RWPE2 (cell line): Measurements from ENCODE around the gene ZBTB48.
A peak's percentile ranks its signal among the peaks of the same experiment; 100 is the strongest.

Source experiments
- ATAC-seq: fragments of 200-7000 bp; cut with Tn5 transposase; 3 replicates; pipeline ENCODE4 v1.9.1; 2021; ENCODE audit warnings: low read depth
- DNase-seq: peaks from one replicate; pipeline ENCODE4 v3.0.0-alpha.2; 2020; ENCODE audit warnings: low spot score
- H3K27ac ChIP-seq: fragments of 450-650 bp; 2 replicates; pipeline ENCODE4 v1.5.1; 2017; ENCODE audit warnings: mild to moderate bottlenecking; ENCODE audit not compliant: poor library complexity, severe bottlenecking
- H3K27me3 ChIP-seq: fragments of 250-450 bp; sonication (Bioruptor Pico); 2 replicates; pipeline ENCODE4 v1.5.1; 2021; ENCODE audit warnings: mild to moderate bottlenecking, moderate library complexity; ENCODE audit not compliant: insufficient read depth, poor library complexity, severe bottlenecking
- H3K36me3 ChIP-seq: fragments of 250-450 bp; sonication (Bioruptor Pico); 2 replicates; pipeline ENCODE4 v1.5.1; 2020; ENCODE audit warnings: low read depth, mild to moderate bottlenecking, moderate library complexity
- H3K4me1 ChIP-seq: fragments of 250-450 bp; sonication (Bioruptor Pico); 2 replicates; pipeline ENCODE4 v1.5.1; 2021; ENCODE audit warnings: mild to moderate bottlenecking, moderate library complexity; ENCODE audit not compliant: insufficient read depth, poor library complexity, severe bottlenecking
- H3K4me3 ChIP-seq: fragments of 250-450 bp; sonication (Bioruptor Pico); 2 replicates; pipeline ENCODE4 v1.5.1; 2021; ENCODE audit warnings: mild to moderate bottlenecking, moderate library complexity; ENCODE audit not compliant: severe bottlenecking
- H3K9me3 ChIP-seq: fragments of 250-450 bp; sonication (Bioruptor Pico); 2 replicates; pipeline ENCODE4 v1.5.1; 2021; ENCODE audit warnings: mild to moderate bottlenecking, moderate library complexity; ENCODE audit not compliant: severe bottlenecking
- TF ChIP-seq, protein P1 (sequence below): fragments of 450-650 bp; IDR thresholded peaks from one replicate; pipeline ENCODE4 v1.5.1; 2017; ENCODE audit warnings: mild to moderate bottlenecking, moderate library complexity; ENCODE audit not compliant: poor library complexity, severe bottlenecking

The ZBTB48 gene

DNA sequence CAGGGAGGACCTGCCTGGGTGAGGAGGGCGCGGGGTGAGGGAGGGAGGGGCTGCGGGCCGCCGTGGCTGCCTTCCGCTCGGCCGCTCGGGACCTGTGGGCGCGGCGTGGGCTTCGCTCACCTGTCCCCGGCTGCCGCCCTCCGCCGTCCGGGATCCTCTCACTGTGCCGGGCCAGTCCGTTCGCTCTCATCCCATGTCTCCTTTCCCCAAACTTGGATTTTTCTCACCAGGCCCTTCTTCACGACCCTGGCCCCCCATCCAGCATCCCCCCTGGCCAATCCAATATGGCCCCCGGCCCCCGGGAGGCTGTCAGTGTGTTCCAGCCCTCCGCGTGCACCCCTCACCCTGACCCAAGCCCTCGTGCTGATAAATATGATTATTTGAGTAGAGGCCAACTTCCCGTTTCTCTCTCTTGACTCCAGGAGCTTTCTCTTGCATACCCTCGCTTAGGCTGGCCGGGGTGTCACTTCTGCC is 362 bp downstream of the ZBTB48 start:
- DNase-seq (no peak), ATAC-seq (peak; percentile 38)
- H3K36me3 ChIP-seq = peaks cover 19% of the 10 kb centered on the region
- no peaks in the 10 kb centered on the region for H3K27me3 ChIP-seq
- H3K27ac ChIP-seq = peak overlapping the region; percentile 21
- H3K9me3 ChIP-seq = no peaks in the 10 kb centered on the region
- TF ChIP-seq, protein P1, sequence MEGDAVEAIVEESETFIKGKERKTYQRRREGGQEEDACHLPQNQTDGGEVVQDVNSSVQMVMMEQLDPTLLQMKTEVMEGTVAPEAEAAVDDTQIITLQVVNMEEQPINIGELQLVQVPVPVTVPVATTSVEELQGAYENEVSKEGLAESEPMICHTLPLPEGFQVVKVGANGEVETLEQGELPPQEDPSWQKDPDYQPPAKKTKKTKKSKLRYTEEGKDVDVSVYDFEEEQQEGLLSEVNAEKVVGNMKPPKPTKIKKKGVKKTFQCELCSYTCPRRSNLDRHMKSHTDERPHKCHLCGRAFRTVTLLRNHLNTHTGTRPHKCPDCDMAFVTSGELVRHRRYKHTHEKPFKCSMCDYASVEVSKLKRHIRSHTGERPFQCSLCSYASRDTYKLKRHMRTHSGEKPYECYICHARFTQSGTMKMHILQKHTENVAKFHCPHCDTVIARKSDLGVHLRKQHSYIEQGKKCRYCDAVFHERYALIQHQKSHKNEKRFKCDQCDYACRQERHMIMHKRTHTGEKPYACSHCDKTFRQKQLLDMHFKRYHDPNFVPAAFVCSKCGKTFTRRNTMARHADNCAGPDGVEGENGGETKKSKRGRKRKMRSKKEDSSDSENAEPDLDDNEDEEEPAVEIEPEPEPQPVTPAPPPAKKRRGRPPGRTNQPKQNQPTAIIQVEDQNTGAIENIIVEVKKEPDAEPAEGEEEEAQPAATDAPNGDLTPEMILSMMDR = no peak
- H3K4me3 ChIP-seq = peak overlapping the region; percentile 76
- peaks cover 13% of the 10 kb centered on the region for H3K4me1 ChIP-seq

- H3K27me3 ChIP-seq = no peaks in the 10 kb centered on the region
- peak overlapping the region; percentile 21 for H3K27ac ChIP-seq
- ATAC-seq (no peak), DNase-seq (no peak)
- peaks cover 13% of the 10 kb centered on the region for H3K4me1 ChIP-seq
- TF ChIP-seq, protein P1 = peak; percentile 32
- peaks cover 19% of the 10 kb centered on the region for H3K36me3 ChIP-seq
- H3K9me3 ChIP-seq = no peaks in the 10 kb centered on the region
- peak overlapping the region; percentile 76 for H3K4me3 ChIP-seq
Measured at GRCh38 chr1:6580593-6581409, 1.0 kb downstream of the ZBTB48 start.

GRCh38 chr1:6581561-6582305 is 1.9 kb downstream of the ZBTB48 start:
- Histone ChIP-seq H3K27ac (peak overlapping the region; percentile 21), H3K9me3 (no peaks in the 10 kb centered on the region), H3K4me3 (no peak overlapping the region), H3K27me3 (no peaks in the 10 kb centered on the region), H3K4me1 (peaks cover 13% of the 10 kb centered on the region), H3K36me3 (peaks cover 19% of the 10 kb centered on the region)
- ATAC-seq (peak; percentile 20; the same call in 1 of the 3 replicates), DNase-seq (no peak)
- TF ChIP-seq, protein P1 = no peak

DNA sequence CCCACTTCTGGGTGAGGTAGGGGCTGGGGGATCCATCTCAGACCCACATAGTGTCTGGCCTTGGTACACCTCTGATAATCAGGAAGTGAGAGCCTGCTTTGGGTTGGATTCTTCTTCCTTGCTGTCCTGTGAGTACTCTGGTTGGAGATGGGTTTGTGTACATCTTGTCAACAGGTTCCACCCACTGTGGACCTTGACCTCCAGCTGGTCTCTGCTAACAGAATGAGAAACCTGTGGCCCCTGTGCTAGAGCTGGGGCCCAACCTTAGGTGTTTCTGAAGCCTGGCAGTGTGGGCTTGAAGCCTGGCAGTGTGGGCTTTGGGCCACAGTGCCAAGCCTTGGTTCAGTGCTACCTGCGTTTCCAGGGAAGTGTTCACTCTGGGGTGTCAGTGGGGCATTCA is 2.6 kb downstream of the ZBTB48 start:
- no peak for ATAC-seq
- H3K9me3 ChIP-seq = no peaks in the 10 kb centered on the region
- TF ChIP-seq, protein P1 = no peak
- no peak overlapping the region for H3K4me3 ChIP-seq
- peak overlapping the region; percentile 21 for H3K27ac ChIP-seq
- H3K4me1 ChIP-seq = peaks cover 18% of the 10 kb centered on the region
- H3K27me3 ChIP-seq = no peaks in the 10 kb centered on the region
- DNase-seq = no peak
- peaks cover 19% of the 10 kb centered on the region for H3K36me3 ChIP-seq
